Activated CD4-positive, alpha-beta T cell treated with anti-CD3 and anti-CD28 coated beads for 36 hours (primary cell): ENCODE data around the gene UNC5B. TPM values are rescaled to one million over a fixed set of nuclear protein-coding genes. Genes with fewer than 3 reads are reported as not detected.
"Not testable (repeated sequence)": the region's sequence is repeated elsewhere in the genome, so short reads cannot be mapped to it uniquely, and the experiment has no call there.

Experiments used
- ATAC-seq: fragments of 200-7000 bp; cut with Tn5 transposase; one replicate; pipeline ENCODE4 v1.10.0; 2021; ENCODE audit warnings: mild to moderate bottlenecking, moderate library complexity
- CTCF ChIA-PET: fragments of 350-600 bp; sonication (Branson Sonifier 250); formaldehyde crosslinking; loops from one replicate; lab custom pipeline; 2021; ENCODE audit warnings: antibody characterized with exemption; lab: Charles Lee
- POLR2A ChIA-PET: fragments of 350-600 bp; sonication (Branson Sonifier 250); formaldehyde crosslinking; loops from one replicate; lab custom pipeline; 2021; ENCODE audit warnings: antibody characterized with exemption, inconsistent platforms; lab: Charles Lee
- DNase-seq: peaks from one replicate; pipeline ENCODE4 v3.0.0-alpha.2; 2020
- H3K27ac Mint-ChIP-seq: one replicate; pipeline ENCODE4 v1.8.0; 2021; ENCODE audit warnings: mixed read lengths
- H3K27me3 Mint-ChIP-seq: one replicate; pipeline ENCODE4 v1.8.0; 2021; ENCODE audit warnings: mixed read lengths
- H3K36me3 Mint-ChIP-seq: one replicate; pipeline ENCODE4 v1.8.0; 2021; ENCODE audit warnings: low read depth, mixed read lengths
- H3K4me1 Mint-ChIP-seq: one replicate; pipeline ENCODE4 v1.8.0; 2021; ENCODE audit warnings: mixed read lengths
- H3K4me3 Mint-ChIP-seq: one replicate; pipeline ENCODE4 v1.8.0; 2021; ENCODE audit warnings: mild to moderate bottlenecking, moderate library complexity, mixed read lengths
- H3K9me3 Mint-ChIP-seq: one replicate; pipeline ENCODE4 v1.8.0; 2021; ENCODE audit warnings: low read depth, mixed read lengths
- intact Hi-C, 2 experiments: fragments of 100-400 bp; cut with DNase I in 1 of 2; cut with micrococcal nuclease in 1 of 2; formaldehyde crosslinking; loops; one replicate each; pipeline versions ENCODE4 v1.14.2 to v1.15.1; 2022 to 2024; cut with DNase I, micrococcal nuclease
- total RNA-seq, 2 experiments: library from RNA; stranded (reverse); gene quantifications; one replicate each; pipeline ENCODE4 v1.2.3, GENCODE V29; 2021

Gene UNC5B
- total RNA-seq, 2 experiments from 2014 or later, result 0.05 to 0.09 TPM

- ATAC-seq, result no peak
- H3K27me3 Mint-ChIP-seq, result peaks cover 38% of the 10 kb centered on the region
These were observed 5.1 kb downstream of the UNC5B start for GRCh38 chr10:71217266-71218045.

GRCh38 chr10:71218046-71218650, 5.8 kb downstream of the UNC5B start:
- H3K9me3 Mint-ChIP-seq, result no peaks in the 10 kb centered on the region
- no peak for ATAC-seq
- intact Hi-C loops, result loop anchor here (10.0 kb wide), 2 partner anchors 123 to 403 kb away; partner anchors contain the start of gene SGPL1 (in 1 of the 2)
- H3K4me1 Mint-ChIP-seq, result peaks cover 5% of the 10 kb centered on the region
- DNase-seq, result no peak
- H3K36me3 Mint-ChIP-seq, result no peaks in the 10 kb centered on the region
- H3K27me3 Mint-ChIP-seq, result peaks cover 38% of the 10 kb centered on the region
- no peak overlapping the region for H3K27ac Mint-ChIP-seq
- no peak overlapping the region for H3K4me3 Mint-ChIP-seq
- ChIA-PET CTCF (no interaction called here), POLR2A (no interaction called here)

More at GRCh38 chr10:71217266-71218045, 5.1 kb downstream of the UNC5B start:
- DNase-seq, result no peak
- CTCF ChIA-PET, result no interaction called here
- H3K27ac Mint-ChIP-seq, result no peak overlapping the region
- H3K9me3 Mint-ChIP-seq, result no peaks in the 10 kb centered on the region
- POLR2A ChIA-PET, result no interaction called here
- intact Hi-C loops, result loop anchor here (10.0 kb wide), 2 partner anchors 123 to 403 kb away; partner anchors contain the start of gene SGPL1 (in 1 of the 2)
- H3K36me3 Mint-ChIP-seq, result no peaks in the 10 kb centered on the region
- H3K4me1 Mint-ChIP-seq, result peaks cover 8% of the 10 kb centered on the region
- no peak overlapping the region for H3K4me3 Mint-ChIP-seq

- DNase-seq (no peak), ATAC-seq (no peak)
- no peak overlapping the region for H3K27ac Mint-ChIP-seq
- ChIA-PET CTCF (no interaction called here), POLR2A (no interaction called here)
- H3K27me3 Mint-ChIP-seq, result peaks cover 36% of the 10 kb centered on the region
- no peak overlapping the region for H3K4me3 Mint-ChIP-seq
- intact Hi-C loops, result loop anchor here (10.0 kb wide), 2 partner anchors 124 to 404 kb away; partner anchors contain the start of gene SGPL1 (in 1 of the 2)
- H3K36me3 Mint-ChIP-seq, result no peaks in the 10 kb centered on the region
- H3K4me1 Mint-ChIP-seq, result peaks cover 3% of the 10 kb centered on the region
- no peaks in the 10 kb centered on the region for H3K9me3 Mint-ChIP-seq
These were observed 6.3 kb downstream of the UNC5B start for GRCh38 chr10:71218651-71219050.

GRCh38 chr10:71219236-71219917, 7.0 kb downstream of the UNC5B start:
- DNase-seq, CTCF ChIA-PET, ATAC-seq, POLR2A ChIA-PET, H3K36me3 Mint-ChIP-seq, H3K9me3 Mint-ChIP-seq, H3K27ac Mint-ChIP-seq, H3K4me1 Mint-ChIP-seq, H3K4me3 Mint-ChIP-seq: not testable (repeated sequence)
- H3K27me3 Mint-ChIP-seq, result peaks cover 30% of the 10 kb centered on the region
- intact Hi-C loops, result loop anchor here (10.0 kb wide), 2 partner anchors 125 to 405 kb away; partner anchors contain the start of gene SGPL1 (in 1 of the 2)

- no peak for ATAC-seq
- Mint-ChIP-seq H3K4me3 (no peak overlapping the region), H3K4me1 (peaks cover 3% of the 10 kb centered on the region), H3K9me3 (no peaks in the 10 kb centered on the region), H3K27ac (no peak overlapping the region), H3K27me3 (peaks cover 24% of the 10 kb centered on the region), H3K36me3 (no peaks in the 10 kb centered on the region)
- ChIA-PET POLR2A (no interaction called here), CTCF (no interaction called here)
- no peak for DNase-seq
- intact Hi-C loops, result loop anchor here (10.0 kb wide), 2 partner anchors 125 to 405 kb away; partner anchors contain the start of gene SGPL1 (in 1 of the 2)
These were observed 7.7 kb downstream of the UNC5B start for GRCh38 chr10:71219918-71220688.

- ChIA-PET POLR2A (no interaction called here), CTCF (interaction anchor here (0.6 kb wide), 1 partner anchor 429 kb away, joined by 3 read pairs; no protein-coding TSS in a partner anchor)
- no peak for ATAC-seq
These were observed 8.5 kb downstream of the UNC5B start for GRCh38 chr10:71220689-71221540.

GRCh38 chr10:71221586-71222202, 9.3 kb downstream of the UNC5B start:
- Mint-ChIP-seq H3K27me3 (peaks cover 14% of the 10 kb centered on the region), H3K4me1 (peaks cover 3% of the 10 kb centered on the region), H3K36me3 (no peaks in the 10 kb centered on the region), H3K27ac (no peak overlapping the region), H3K4me3 (no peak overlapping the region), H3K9me3 (no peaks in the 10 kb centered on the region)
- POLR2A ChIA-PET, result no interaction called here
- ATAC-seq (no peak), DNase-seq (no peak)
- CTCF ChIA-PET, result no interaction called here
- intact Hi-C loops, result no loop called here

More at GRCh38 chr10:71220689-71221540, 8.5 kb downstream of the UNC5B start:
- Mint-ChIP-seq H3K4me1 (peaks cover 3% of the 10 kb centered on the region), H3K27ac (no peak overlapping the region), H3K9me3 (no peaks in the 10 kb centered on the region), H3K27me3 (peaks cover 19% of the 10 kb centered on the region), H3K36me3 (no peaks in the 10 kb centered on the region), H3K4me3 (no peak overlapping the region)
- intact Hi-C loops, result no loop called here
- no peak for DNase-seq

GRCh38 chr10:71222601-71223346, 10.4 kb downstream of the UNC5B start:
- Mint-ChIP-seq H3K9me3 (no peaks in the 10 kb centered on the region), H3K36me3 (no peaks in the 10 kb centered on the region), H3K27me3 (peaks cover 11% of the 10 kb centered on the region), H3K4me3 (no peak overlapping the region), H3K27ac (no peak overlapping the region), H3K4me1 (peaks cover under 1% of the 10 kb centered on the region)
- no peak for DNase-seq
- no peak for ATAC-seq
- CTCF ChIA-PET, result interaction anchor here (1.3 kb wide), 1 partner anchor 29 kb away, joined by 3 read pairs; no protein-coding TSS in a partner anchor
- POLR2A ChIA-PET, result no interaction called here
- intact Hi-C loops, result no loop called here

- no peaks in the 10 kb centered on the region for H3K4me1 Mint-ChIP-seq
- no peak for DNase-seq
- no peak overlapping the region for H3K4me3 Mint-ChIP-seq
- no peak overlapping the region for H3K27ac Mint-ChIP-seq
- peaks cover 4% of the 10 kb centered on the region for H3K27me3 Mint-ChIP-seq
- H3K9me3 Mint-ChIP-seq, result no peaks in the 10 kb centered on the region
- H3K36me3 Mint-ChIP-seq, result no peaks in the 10 kb centered on the region
- intact Hi-C loops, result no loop called here
- ATAC-seq, result no peak
- ChIA-PET POLR2A (no interaction called here), CTCF (interaction anchor here (1.3 kb wide), 1 partner anchor 30 kb away, joined by 3 read pairs; no protein-coding TSS in a partner anchor)
These were observed 11.1 kb downstream of the UNC5B start for GRCh38 chr10:71223347-71224058.
